ENCODE data around the gene ALDH1L1. TPM values are rescaled to one million over a fixed set of nuclear protein-coding genes. Genes with fewer than 3 reads are reported as not detected.

ALDH1L1 gene
- total RNA-seq, 2 experiments from 2014 or later: not detected

GRCh38 chr3:126156468-126156867 is 23.9 kb downstream of the ALDH1L1 start:
- Mint-ChIP-seq H3K4me1 (no peaks in the 10 kb centered on the region), H3K4me3 (no peak overlapping the region), H3K27ac (no peak overlapping the region), H3K36me3 (ENCODE audit: low read depth) (no peaks in the 10 kb centered on the region), H3K27me3 (no peaks in the 10 kb centered on the region), H3K9me3 (no peaks in the 10 kb centered on the region)
- ChIA-PET CTCF (no interaction called here), POLR2A (no interaction called here)
- DNase-seq: peak; percentile 11

DNA sequence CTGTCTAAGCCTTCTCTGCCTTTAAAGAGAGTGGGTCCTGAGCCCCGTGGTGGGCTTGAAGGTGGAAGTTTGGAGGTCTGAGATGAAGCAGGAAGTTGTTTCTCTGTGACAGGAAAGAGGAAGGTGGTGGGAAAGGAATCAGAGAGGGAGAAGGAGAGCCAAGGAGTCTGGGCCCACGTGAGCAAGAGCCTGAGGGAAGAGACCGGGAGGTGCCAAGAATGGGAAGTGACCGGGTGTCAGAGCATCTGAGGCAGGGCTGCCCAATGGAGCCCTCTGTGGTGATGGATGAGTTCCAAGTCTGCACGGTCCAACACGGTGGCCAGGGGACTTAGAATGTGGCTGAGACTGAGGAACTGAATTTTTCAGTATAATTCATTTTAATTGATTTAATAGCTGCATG is 24.6 kb downstream of the ALDH1L1 start:
- CTCF ChIA-PET: no interaction called here
- H3K4me3 Mint-ChIP-seq: no peak overlapping the region
- H3K36me3 Mint-ChIP-seq (ENCODE audit: low read depth): no peaks in the 10 kb centered on the region
- H3K9me3 Mint-ChIP-seq: no peaks in the 10 kb centered on the region
- DNase-seq: no peak
- POLR2A ChIA-PET: no interaction called here
- H3K27ac Mint-ChIP-seq: no peak overlapping the region
- H3K4me1 Mint-ChIP-seq: no peaks in the 10 kb centered on the region
- H3K27me3 Mint-ChIP-seq: no peaks in the 10 kb centered on the region

DNA sequence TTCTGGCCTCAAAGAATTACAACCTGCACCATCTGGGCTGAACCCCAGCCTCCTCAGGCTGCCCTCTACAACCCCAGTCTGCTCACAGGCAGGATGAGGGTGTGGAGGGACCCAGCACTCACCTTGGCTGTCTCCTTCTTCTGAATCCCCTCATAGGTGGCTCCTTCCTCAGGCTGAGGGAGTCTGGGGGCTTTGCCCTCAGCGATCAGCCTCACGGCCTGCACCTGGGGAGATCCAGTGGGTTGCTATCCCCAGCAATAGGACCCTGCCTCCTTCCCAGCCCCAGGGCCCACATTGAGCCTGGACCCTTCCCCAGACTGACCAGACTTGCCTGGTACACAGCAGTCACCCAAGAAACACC is 25.1 kb downstream of the ALDH1L1 start:
- Mint-ChIP-seq H3K4me3 (no peak overlapping the region), H3K36me3 (ENCODE audit: low read depth) (no peaks in the 10 kb centered on the region), H3K4me1 (no peaks in the 10 kb centered on the region), H3K9me3 (no peaks in the 10 kb centered on the region), H3K27me3 (no peaks in the 10 kb centered on the region), H3K27ac (no peak overlapping the region)
- ChIA-PET POLR2A (no interaction called here), CTCF (no interaction called here)
- peak; percentile 9 for DNase-seq

DNA sequence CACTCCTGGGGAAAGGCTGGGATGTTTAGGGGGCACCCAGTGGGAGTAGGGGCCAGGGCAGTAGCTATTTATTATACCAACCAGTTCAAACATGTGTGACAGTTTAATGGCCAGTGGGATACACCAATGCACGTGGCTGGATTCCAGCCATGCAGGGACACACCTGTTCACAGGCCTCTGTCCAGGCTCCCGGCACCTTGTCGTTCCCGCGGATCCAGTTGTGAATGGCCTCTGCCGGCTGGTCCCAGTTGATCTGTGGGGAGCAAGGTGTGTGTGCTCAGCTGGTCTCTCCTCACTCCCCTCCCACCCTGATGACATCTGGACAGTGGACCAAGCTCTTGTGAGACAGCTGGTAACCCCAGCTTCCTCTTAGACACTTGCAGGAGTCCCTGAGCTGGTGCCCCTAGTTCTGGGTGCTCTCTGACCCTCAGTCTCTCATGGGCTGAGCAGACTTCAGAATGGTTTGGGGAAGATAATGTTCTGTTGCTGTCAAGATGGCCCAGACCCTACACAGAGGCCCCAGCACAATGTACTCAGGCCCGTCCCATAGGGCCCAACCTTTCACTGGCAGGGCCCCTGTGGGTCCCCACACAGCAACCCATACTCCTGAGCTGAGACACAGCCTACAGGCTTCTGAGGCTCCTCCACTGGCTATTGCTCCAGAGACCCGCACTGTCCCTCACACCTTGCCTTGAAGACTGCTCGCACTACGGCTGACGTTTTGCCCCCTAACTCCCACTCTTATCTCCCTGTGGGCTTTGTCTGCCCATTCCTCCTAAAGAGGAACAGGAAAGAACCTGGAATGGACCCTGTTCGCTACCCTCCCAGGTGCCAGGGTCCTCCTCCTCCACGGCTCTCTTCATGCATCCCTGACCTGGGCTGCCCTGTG is 25.8 kb downstream of the ALDH1L1 start:
- Mint-ChIP-seq H3K4me1 (no peaks in the 10 kb centered on the region), H3K9me3 (no peaks in the 10 kb centered on the region), H3K27me3 (no peaks in the 10 kb centered on the region), H3K4me3 (no peak overlapping the region), H3K27ac (no peak overlapping the region), H3K36me3 (ENCODE audit: low read depth) (no peaks in the 10 kb centered on the region)
- ChIA-PET POLR2A (no interaction called here), CTCF (no interaction called here)
- peak; percentile 10 for DNase-seq

DNA sequence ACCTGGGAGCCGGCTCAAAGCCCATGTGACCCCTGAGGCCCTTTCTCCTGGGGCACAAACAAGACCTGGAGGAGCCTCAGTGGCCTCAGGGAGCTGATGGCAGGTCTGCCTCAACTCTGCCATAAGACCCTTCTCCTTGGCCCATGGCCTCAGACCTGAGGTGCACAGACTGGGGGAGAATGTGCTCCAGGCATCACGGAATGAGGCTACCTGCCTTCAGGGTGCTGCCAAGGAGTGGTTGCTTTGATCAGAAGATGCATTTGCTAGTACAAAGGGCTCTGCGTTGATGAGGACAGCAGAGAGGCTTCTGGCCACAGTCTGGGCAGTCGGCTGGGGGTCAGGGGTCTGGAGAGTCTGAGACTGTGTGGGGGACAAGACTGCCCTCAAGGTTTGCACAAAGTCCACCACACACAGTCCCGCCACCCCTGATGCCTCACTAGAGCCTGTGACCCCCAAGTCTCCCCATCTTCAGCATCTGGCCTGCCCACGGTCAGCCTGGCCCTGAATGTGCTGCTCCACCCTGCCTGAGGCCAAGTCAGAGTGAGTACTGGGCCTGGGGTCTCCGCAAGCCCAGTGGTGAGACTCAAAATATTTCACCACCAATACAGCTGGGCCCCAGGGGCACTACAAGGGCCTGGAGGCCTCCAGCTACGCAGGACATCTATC is 26.6 kb downstream of the ALDH1L1 start:
- Mint-ChIP-seq H3K27ac (no peak overlapping the region), H3K9me3 (no peaks in the 10 kb centered on the region), H3K4me3 (no peak overlapping the region), H3K4me1 (no peaks in the 10 kb centered on the region), H3K36me3 (ENCODE audit: low read depth) (no peaks in the 10 kb centered on the region), H3K27me3 (no peaks in the 10 kb centered on the region)
- no peak for DNase-seq
- ChIA-PET CTCF (no interaction called here), POLR2A (no interaction called here)

- POLR2A ChIA-PET: no interaction called here
- Mint-ChIP-seq H3K27me3 (no peaks in the 10 kb centered on the region), H3K4me3 (no peak overlapping the region), H3K9me3 (no peaks in the 10 kb centered on the region), H3K36me3 (ENCODE audit: low read depth) (no peaks in the 10 kb centered on the region), H3K4me1 (no peaks in the 10 kb centered on the region), H3K27ac (no peak overlapping the region)
- CTCF ChIA-PET: no interaction called here
- DNase-seq: no peak
Measured at GRCh38 chr3:126152901-126153694, 27.3 kb downstream of the ALDH1L1 start.

DNA sequence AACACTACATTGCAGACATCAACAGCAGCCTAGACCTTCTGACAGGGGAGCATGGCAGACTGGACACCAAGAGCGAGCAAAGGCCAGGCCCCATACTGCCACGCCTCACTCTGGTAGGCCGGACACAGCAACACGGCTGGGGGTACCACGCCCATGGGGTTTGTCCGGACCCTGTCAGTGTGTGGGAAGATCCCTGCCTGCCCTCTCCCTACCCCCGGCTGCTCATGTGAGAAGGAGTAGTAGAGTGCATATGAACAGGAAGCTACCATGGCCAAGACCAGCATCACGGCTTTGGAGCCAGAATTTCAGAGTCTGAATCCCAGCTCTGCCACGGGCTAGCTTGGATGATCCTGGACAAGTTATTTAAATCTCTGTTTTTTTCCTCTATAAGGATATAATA is 27.9 kb downstream of the ALDH1L1 start:
- H3K27me3 Mint-ChIP-seq: no peaks in the 10 kb centered on the region
- H3K36me3 Mint-ChIP-seq (ENCODE audit: low read depth): no peaks in the 10 kb centered on the region
- POLR2A ChIA-PET: no interaction called here
- DNase-seq: peak; percentile 5
- no peak overlapping the region for H3K27ac Mint-ChIP-seq
- no peaks in the 10 kb centered on the region for H3K9me3 Mint-ChIP-seq
- H3K4me3 Mint-ChIP-seq: no peak overlapping the region
- no peaks in the 10 kb centered on the region for H3K4me1 Mint-ChIP-seq
- CTCF ChIA-PET: no interaction called here

DNA sequence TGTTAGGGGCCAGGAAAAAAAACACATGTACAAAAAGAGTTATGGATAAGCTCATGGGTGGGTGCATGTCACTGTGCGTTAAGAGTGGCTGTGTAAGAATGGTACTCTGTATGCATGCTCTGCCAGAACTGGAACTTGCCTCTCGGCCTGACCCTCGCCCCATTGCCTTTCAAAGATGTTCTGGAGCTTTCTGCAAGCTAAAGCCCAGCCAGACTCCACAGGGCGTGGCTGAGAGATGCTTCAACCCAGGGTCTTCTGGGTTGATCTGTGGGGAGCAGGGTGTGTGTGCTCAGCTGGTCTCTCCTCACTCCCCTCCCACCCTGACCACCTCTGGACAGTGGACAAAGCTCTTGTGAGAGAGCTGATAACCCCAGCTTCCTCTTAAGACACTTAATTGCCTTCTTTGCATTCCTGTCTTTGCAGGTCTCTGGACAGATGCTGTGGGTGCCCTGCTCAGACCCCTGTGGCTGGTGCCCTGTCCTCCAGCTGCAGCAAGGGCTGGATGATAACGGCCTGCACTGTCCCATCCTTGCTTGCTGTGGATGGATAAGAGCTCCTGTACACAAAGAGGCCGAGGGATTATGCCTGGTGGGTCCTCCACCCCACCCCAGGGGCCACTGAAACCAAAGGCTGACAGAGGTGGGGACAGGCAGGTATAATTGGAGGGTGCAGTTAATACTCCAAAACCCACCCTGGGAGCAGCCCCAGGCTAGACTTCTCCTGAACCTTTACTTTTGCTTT is 28.7 kb downstream of the ALDH1L1 start:
- no peak overlapping the region for H3K27ac Mint-ChIP-seq
- no peaks in the 10 kb centered on the region for H3K27me3 Mint-ChIP-seq
- no peaks in the 10 kb centered on the region for H3K4me1 Mint-ChIP-seq
- CTCF ChIA-PET: no interaction called here
- POLR2A ChIA-PET: no interaction called here
- H3K36me3 Mint-ChIP-seq (ENCODE audit: low read depth): no peaks in the 10 kb centered on the region
- H3K4me3 Mint-ChIP-seq: no peak overlapping the region
- no peaks in the 10 kb centered on the region for H3K9me3 Mint-ChIP-seq
- DNase-seq: no peak

DNA sequence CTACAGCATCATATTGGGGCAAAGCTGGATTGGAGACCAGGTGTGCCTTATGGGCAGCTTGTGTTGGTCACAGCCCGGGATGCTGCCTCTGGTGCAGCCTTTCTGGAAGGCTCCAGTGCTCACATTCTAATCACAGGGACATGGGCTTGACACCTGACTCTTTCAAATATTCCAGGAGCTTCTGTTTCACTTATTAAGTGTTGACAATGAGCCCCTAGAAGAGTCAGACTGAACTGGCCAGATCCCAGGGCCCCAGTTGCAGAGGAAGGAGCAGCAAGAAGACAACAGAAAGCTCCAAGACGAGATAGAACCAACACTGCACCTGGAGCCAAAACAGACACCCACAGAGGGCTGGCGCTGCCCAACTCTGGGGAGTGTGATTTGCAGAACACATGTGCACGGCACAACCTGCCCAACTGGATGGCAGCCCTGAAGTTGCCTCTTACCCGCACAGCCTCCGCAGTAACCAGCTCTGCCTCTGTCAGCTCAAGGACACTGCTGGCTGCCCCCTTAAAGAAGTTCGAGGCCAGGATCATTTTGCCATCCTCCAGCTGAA is 30.3 kb downstream of the ALDH1L1 start:
- Mint-ChIP-seq H3K4me1 (no peaks in the 10 kb centered on the region), H3K9me3 (no peaks in the 10 kb centered on the region), H3K27ac (no peak overlapping the region), H3K4me3 (no peak overlapping the region), H3K27me3 (no peaks in the 10 kb centered on the region), H3K36me3 (ENCODE audit: low read depth) (no peaks in the 10 kb centered on the region)
- DNase-seq: peak; percentile 11
- ChIA-PET POLR2A (no interaction called here), CTCF (interaction anchor here (0.9 kb wide), 1 partner anchor 28 kb away, joined by 4 read pairs; no protein-coding TSS in a partner anchor)

DNA sequence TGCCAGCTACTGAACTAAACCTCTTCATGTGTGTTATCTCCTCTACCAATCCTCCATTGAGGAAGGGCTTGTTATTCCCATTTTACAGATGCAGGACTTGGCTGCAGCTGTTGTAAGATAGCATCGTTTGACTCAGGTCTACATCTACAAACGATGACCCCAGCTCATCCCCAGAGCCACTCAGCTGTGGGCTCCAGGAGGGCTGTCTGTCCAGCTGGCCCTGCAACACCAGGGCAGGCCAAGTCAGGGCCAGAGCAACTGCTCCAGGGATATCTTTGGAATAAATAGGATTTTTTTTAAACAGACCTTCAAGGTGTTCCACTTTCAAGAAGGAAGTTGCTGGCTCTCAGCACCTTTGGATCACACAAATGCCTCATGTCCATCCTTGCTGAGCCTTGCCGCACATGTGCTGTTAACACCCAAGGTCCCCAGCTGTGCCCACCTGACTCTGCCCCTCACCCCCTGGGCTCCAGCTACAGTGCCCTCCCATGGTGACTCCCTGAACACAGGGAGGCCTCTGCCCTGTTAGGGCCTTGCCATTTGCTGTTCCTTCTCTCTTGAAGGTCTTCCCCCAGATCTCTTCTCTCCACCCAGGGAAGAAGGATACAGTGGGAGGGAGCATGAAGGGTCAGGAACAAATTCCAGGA is 31.0 kb downstream of the ALDH1L1 start:
- H3K36me3 Mint-ChIP-seq (ENCODE audit: low read depth): no peaks in the 10 kb centered on the region
- CTCF ChIA-PET: interaction anchor here (0.9 kb wide), 1 partner anchor 29 kb away, joined by 4 read pairs; no protein-coding TSS in a partner anchor
- H3K9me3 Mint-ChIP-seq: no peaks in the 10 kb centered on the region
- DNase-seq: no peak
- no peaks in the 10 kb centered on the region for H3K4me1 Mint-ChIP-seq
- POLR2A ChIA-PET: no interaction called here
- H3K27me3 Mint-ChIP-seq: peaks cover 3% of the 10 kb centered on the region
- H3K27ac Mint-ChIP-seq: no peak overlapping the region
- no peak overlapping the region for H3K4me3 Mint-ChIP-seq

DNA sequence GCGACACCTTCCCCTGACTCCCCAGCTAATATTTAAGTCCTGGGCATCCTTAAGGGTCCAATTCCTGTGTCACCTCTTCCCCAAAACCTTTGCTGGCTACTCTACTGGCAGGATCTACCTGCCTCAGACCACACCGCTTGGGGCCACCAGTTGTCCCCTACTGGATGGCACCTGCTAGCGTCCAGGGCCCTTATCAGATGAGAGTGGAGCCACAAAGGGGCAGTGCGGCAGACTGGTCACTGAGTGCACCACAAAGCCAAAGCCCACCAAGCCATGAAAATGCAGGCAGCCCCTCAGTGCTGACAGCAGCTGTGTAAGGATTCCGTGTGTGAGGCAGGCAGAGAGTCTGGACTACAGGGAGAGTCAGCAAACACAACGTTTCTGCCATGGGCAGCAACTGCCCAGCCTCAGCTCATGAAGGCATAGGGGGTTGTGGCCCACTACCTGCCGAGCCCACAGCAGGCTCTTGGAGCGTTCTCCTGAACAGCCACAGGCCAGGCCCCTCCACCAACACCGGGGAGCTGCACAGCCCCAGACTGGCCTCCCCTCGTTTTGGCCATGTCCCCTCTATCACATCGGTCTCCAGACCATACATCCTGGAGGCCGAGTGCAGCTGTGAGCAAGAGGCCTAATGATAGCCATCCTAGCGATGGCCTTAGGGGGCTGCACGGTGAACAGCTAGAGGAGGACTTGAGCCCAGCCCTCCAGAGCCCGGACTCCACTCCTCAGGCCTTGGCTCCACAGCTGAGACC is 32.3 kb downstream of the ALDH1L1 start:
- ChIA-PET CTCF (no interaction called here), POLR2A (no interaction called here)
- H3K9me3 Mint-ChIP-seq: no peaks in the 10 kb centered on the region
- DNase-seq: peak; percentile 10
- no peak overlapping the region for H3K27ac Mint-ChIP-seq
- peaks cover 9% of the 10 kb centered on the region for H3K27me3 Mint-ChIP-seq
- no peaks in the 10 kb centered on the region for H3K36me3 Mint-ChIP-seq (ENCODE audit: low read depth)
- H3K4me1 Mint-ChIP-seq: no peaks in the 10 kb centered on the region
- no peak overlapping the region for H3K4me3 Mint-ChIP-seq
